H9 (cell line): ENCODE measurements around the gene LDB3. TPM values are rescaled to one million over a fixed set of nuclear protein-coding genes. Genes with fewer than 3 reads are reported as not detected.

Experiments
- DNase-seq: peaks from one replicate; pipeline ENCODE4 v3.0.0-alpha.2; 2017
- H2AFZ ChIP-seq: one replicate; pipeline ENCODE4 v1.6.1; 2013; ENCODE audit warnings: mild to moderate bottlenecking, low read length, control low read depth, moderate library complexity
- H2AK5ac ChIP-seq: 2 replicates; pipeline ENCODE4 v1.6.1; 2013; ENCODE audit warnings: low read length, control low read depth, mixed read lengths; ENCODE audit not compliant: insufficient read length
- H2BK120ac ChIP-seq: one replicate; pipeline ENCODE4 v1.6.1; 2013; ENCODE audit warnings: low read depth, mild to moderate bottlenecking, low read length, control low read depth, inconsistent platforms; ENCODE audit not compliant: poor library complexity, severe bottlenecking
- H2BK12ac ChIP-seq: 2 replicates; pipeline ENCODE4 v1.6.1; 2013; ENCODE audit warnings: low read length, control low read depth, mixed read lengths, low read depth; ENCODE audit not compliant: insufficient read length
- H2BK15ac ChIP-seq: 2 replicates; pipeline ENCODE4 v1.6.1; 2013; ENCODE audit warnings: low read depth, low read length, control low read depth
- H2BK20ac ChIP-seq: one replicate; pipeline ENCODE4 v1.6.1; 2013; ENCODE audit warnings: low read depth, mild to moderate bottlenecking, low read length, control low read depth, inconsistent platforms; ENCODE audit not compliant: poor library complexity, severe bottlenecking
- H2BK5ac ChIP-seq: 2 replicates; pipeline ENCODE4 v1.6.1; 2013; ENCODE audit warnings: low read length, control low read depth, mixed read lengths; ENCODE audit not compliant: insufficient read length
- H3K14ac ChIP-seq: 2 replicates; pipeline ENCODE4 v1.6.1; 2013; ENCODE audit warnings: low read length, control low read depth; ENCODE audit not compliant: insufficient read depth
- H3K18ac ChIP-seq: 2 replicates; pipeline ENCODE4 v1.6.1; 2013; ENCODE audit warnings: low read depth, mild to moderate bottlenecking, mixed read lengths, low read length, control low read depth; ENCODE audit not compliant: insufficient read length
- H3K23ac ChIP-seq: 2 replicates; pipeline ENCODE4 v1.6.1; 2013; ENCODE audit warnings: low read length, control low read depth, mixed read lengths, low read depth; ENCODE audit not compliant: insufficient read length
- H3K23me2 ChIP-seq: 2 replicates; pipeline ENCODE4 v1.6.1; 2013; ENCODE audit warnings: low read depth, mild to moderate bottlenecking, mixed read lengths, low read length, control low read depth; ENCODE audit not compliant: insufficient read length, poor library complexity, severe bottlenecking
- H3K27ac ChIP-seq: 2 replicates; pipeline ENCODE4 v1.5.1; 2013; ENCODE audit warnings: low read length, control low read depth, mixed read lengths, low read depth; ENCODE audit not compliant: insufficient read length
- H3K27me3 ChIP-seq: 2 replicates; pipeline ENCODE4 v1.6.1; 2013; ENCODE audit warnings: low read length, control low read depth, inconsistent platforms; ENCODE audit not compliant: insufficient read depth
- H3K4ac ChIP-seq: 2 replicates; pipeline ENCODE4 v1.6.1; 2013; ENCODE audit warnings: low read depth, mild to moderate bottlenecking, control low read depth, inconsistent platforms, low read length, moderate library complexity
- H3K4me1 ChIP-seq: 2 replicates; pipeline ENCODE4 v1.6.1; 2013; ENCODE audit warnings: low read length, control low read depth, inconsistent platforms; ENCODE audit not compliant: insufficient read depth
- H3K4me2 ChIP-seq: 2 replicates; pipeline ENCODE4 v1.6.1; 2013; ENCODE audit warnings: low read length, control low read depth, mixed read lengths; ENCODE audit not compliant: insufficient read length, insufficient read depth
- H3K56ac ChIP-seq: 2 replicates; pipeline ENCODE4 v1.6.1; 2013; ENCODE audit warnings: low read depth, mild to moderate bottlenecking, mixed read lengths, low read length, control low read depth; ENCODE audit not compliant: insufficient read length
- H3K79me1 ChIP-seq: 2 replicates; pipeline ENCODE4 v1.6.1; 2013; ENCODE audit warnings: low read depth, mild to moderate bottlenecking, moderate library complexity, low read length, control low read depth, inconsistent platforms; ENCODE audit not compliant: insufficient read depth, poor library complexity, severe bottlenecking
- H3K79me2 ChIP-seq: 2 replicates; pipeline ENCODE4 v1.6.1; 2013; ENCODE audit warnings: low read length, control low read depth, inconsistent platforms; ENCODE audit not compliant: insufficient read depth
- H3K9ac ChIP-seq: 2 replicates; pipeline ENCODE4 v1.6.1; 2013; ENCODE audit warnings: low read length, control low read depth, mixed read lengths; ENCODE audit not compliant: insufficient read length; ENCODE audit errors: extremely low read depth
- H3K9me3 ChIP-seq: one replicate; pipeline ENCODE4 v1.6.1; 2013; ENCODE audit warnings: low read depth, low read length, inconsistent platforms; ENCODE audit not compliant: control insufficient read depth
- H3T11ph ChIP-seq: one replicate; pipeline ENCODE4 v1.6.1; 2013; ENCODE audit warnings: mild to moderate bottlenecking, low read length, control low read depth, inconsistent platforms
- H4K20me1 ChIP-seq: one replicate; pipeline ENCODE4 v1.6.1; 2013; ENCODE audit not compliant: control insufficient read depth, insufficient read length, insufficient read depth
- H4K5ac ChIP-seq: 2 replicates; pipeline ENCODE4 v1.6.1; 2013; ENCODE audit warnings: low read depth, mild to moderate bottlenecking, mixed read lengths, low read length, control low read depth; ENCODE audit not compliant: insufficient read length
- H4K8ac ChIP-seq: replicated peaks from 2 replicates; pipeline ENCODE4 v1.6.1; 2013; ENCODE audit warnings: low read length, control low read depth, mixed read lengths, low read depth; ENCODE audit not compliant: insufficient read length
- H4K91ac ChIP-seq: 2 replicates; pipeline ENCODE4 v1.6.1; 2013; ENCODE audit warnings: low read depth, mild to moderate bottlenecking, moderate library complexity, mixed read lengths, low read length, control low read depth; ENCODE audit not compliant: insufficient read length
- H3K27ac Mint-ChIP-seq, 3 experiments: 2 replicates in 2 of 3; 3 replicates in 1 of 3; pipeline ENCODE4 v1.8.0; 2020 to 2021; ENCODE audit warnings: mixed read lengths in 3 of 3, mild to moderate bottlenecking in 1 of 3, moderate library complexity in 1 of 3
- H3K27me3 Mint-ChIP-seq: 2 replicates; pipeline ENCODE4 v1.8.0; 2021; ENCODE audit warnings: low read depth, mild to moderate bottlenecking, moderate library complexity, mixed read lengths
- H3K36me3 Mint-ChIP-seq, 3 experiments: 2 replicates in 2 of 3; 3 replicates in 1 of 3; pipeline ENCODE4 v1.8.0; 2020 to 2021; ENCODE audit warnings: low read depth in 3 of 3, mixed read lengths in 3 of 3; ENCODE audit not compliant: insufficient read depth in 1 of 3
- H3K4me1 Mint-ChIP-seq, 2 experiments: 2 replicates each; pipeline ENCODE4 v1.8.0; 2020; ENCODE audit warnings: mixed read lengths in 2 of 2
- H3K4me3 Mint-ChIP-seq, 2 experiments: 2 replicates in 1 of 2; 3 replicates in 1 of 2; pipeline ENCODE4 v1.8.0; 2020 to 2021; ENCODE audit warnings: mild to moderate bottlenecking in 2 of 2, mixed read lengths in 2 of 2, moderate library complexity in 1 of 2
- H3K9me3 Mint-ChIP-seq, 2 experiments: 2 replicates in 1 of 2; 3 replicates in 1 of 2; pipeline ENCODE4 v1.8.0; 2020; ENCODE audit warnings: mild to moderate bottlenecking in 2 of 2, mixed read lengths in 2 of 2, moderate library complexity in 1 of 2
- WGBS: extraction: QIAGEN DNeasy Blood & Tissue Kit; methylation state at CpG from one replicate; pipeline ENCODE4 v1.1.7; 2013; ENCODE audit warnings: missing lambda C conversion rate, low lambda C conversion rate, mixed read lengths; ENCODE audit not compliant: insufficient read length; ENCODE audit errors: extremely low coverage; 5-methylcytosine and 5-hydroxymethylcytosine counted together
- total RNA-seq: library from RNA; stranded (reverse); gene quantifications from 2 replicates; pipeline ENCODE4 v1.2.1, GENCODE V29; 2021
- TF ChIP-seq, protein P1 (sequence below): fragments of 200-600 bp; sonication (generic); conservative IDR thresholded peaks from 3 replicates; pipeline ENCODE4 v1.8.0; 2021; ENCODE audit warnings: antibody characterized with exemption, mild to moderate bottlenecking

LDB3 gene
- total RNA-seq, 1 experiment from 2014 or later, result 0.17 TPM

- H3K27ac Mint-ChIP-seq, result no peak overlapping the region
- H3K79me2 ChIP-seq, result peaks cover 62% of the 10 kb centered on the region
Observed at GRCh38 chr10:86773498-86773897, 105.2 kb downstream of the LDB3 start.

More at GRCh38 chr10:86773498-86773897, 105.2 kb downstream of the LDB3 start:
- TF ChIP-seq, protein P1, sequence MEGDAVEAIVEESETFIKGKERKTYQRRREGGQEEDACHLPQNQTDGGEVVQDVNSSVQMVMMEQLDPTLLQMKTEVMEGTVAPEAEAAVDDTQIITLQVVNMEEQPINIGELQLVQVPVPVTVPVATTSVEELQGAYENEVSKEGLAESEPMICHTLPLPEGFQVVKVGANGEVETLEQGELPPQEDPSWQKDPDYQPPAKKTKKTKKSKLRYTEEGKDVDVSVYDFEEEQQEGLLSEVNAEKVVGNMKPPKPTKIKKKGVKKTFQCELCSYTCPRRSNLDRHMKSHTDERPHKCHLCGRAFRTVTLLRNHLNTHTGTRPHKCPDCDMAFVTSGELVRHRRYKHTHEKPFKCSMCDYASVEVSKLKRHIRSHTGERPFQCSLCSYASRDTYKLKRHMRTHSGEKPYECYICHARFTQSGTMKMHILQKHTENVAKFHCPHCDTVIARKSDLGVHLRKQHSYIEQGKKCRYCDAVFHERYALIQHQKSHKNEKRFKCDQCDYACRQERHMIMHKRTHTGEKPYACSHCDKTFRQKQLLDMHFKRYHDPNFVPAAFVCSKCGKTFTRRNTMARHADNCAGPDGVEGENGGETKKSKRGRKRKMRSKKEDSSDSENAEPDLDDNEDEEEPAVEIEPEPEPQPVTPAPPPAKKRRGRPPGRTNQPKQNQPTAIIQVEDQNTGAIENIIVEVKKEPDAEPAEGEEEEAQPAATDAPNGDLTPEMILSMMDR, result no peak
- Histone ChIP-seq H3K18ac (no peak overlapping the region), H4K20me1 (no peaks in the 10 kb centered on the region), H2BK12ac (no peak overlapping the region), H2AK5ac (no peak overlapping the region), H3K23me2 (no peaks in the 10 kb centered on the region), H4K5ac (no peak overlapping the region), H3K14ac (no peak overlapping the region), H2BK15ac (no peak overlapping the region), H4K8ac (no peak overlapping the region), H4K91ac (no peak overlapping the region), H3K4me2 (no peak overlapping the region), H2AFZ (no peak overlapping the region), H2BK120ac (no peak overlapping the region), H3K4me1 (peaks cover 11% of the 10 kb centered on the region), H3T11ph (no peak overlapping the region), H2BK5ac (no peak overlapping the region), H3K56ac (no peak overlapping the region), H3K27ac (no peak overlapping the region), H3K4ac (no peak overlapping the region), H3K9me3 (no peaks in the 10 kb centered on the region), H2BK20ac (no peak overlapping the region), H3K9ac (no peak overlapping the region), H3K79me1 (no peaks in the 10 kb centered on the region), H3K27me3 (no peaks in the 10 kb centered on the region), H3K23ac (no peak overlapping the region)
- no peaks in the 10 kb centered on the region for H3K27me3 Mint-ChIP-seq
- H3K36me3 Mint-ChIP-seq, result peaks cover 2 to 12% (median 2%) of the 10 kb centered on the region in 3 experiments; a peak in 6 of 7 replicates
- no CpG with 5 or more reads among the region's 6 CpGs for WGBS
- no peak overlapping the region for H3K4me3 Mint-ChIP-seq
- H3K4me1 Mint-ChIP-seq, result peaks cover 40 to 47% of the 10 kb centered on the region in 2 experiments
- no peak for DNase-seq
- no peaks in the 10 kb centered on the region for H3K9me3 Mint-ChIP-seq
